Embryonic facial prominence (tissue), 1 donor: ENCODE results near the gene SPHK2.
A peak's percentile ranks its signal among the peaks of the same experiment; 100 is the strongest.
"Not testable (repeated sequence)": the region's sequence is repeated elsewhere in the genome, so short reads cannot be mapped to it uniquely, and the experiment has no call there.

Source experiments
- DNase-seq: peaks from one replicate; pipeline ENCODE4 v3.0.0-alpha.2; 2016; ENCODE audit errors: extremely low spot score

The SPHK2 gene

GRCh38 chr19:48618916-48619691, at the start of gene SPHK2, which contains the start of gene RPL18:
TSS of gene SPHK2 (plus strand) at chr19:48619506. CDS start at chr19:48620515, 1,009 bp downstream.
TSS of gene RPL18 (minus strand) at chr19:48619178. CDS start at chr19:48619143, 35 bp downstream.
- peak; percentile 99 for DNase-seq

- DNase-seq = no peak
These were observed 49.5 kb upstream of the SPHK2 start for GRCh38 chr19:48569814-48570213.

GRCh38 chr19:48571378-48572162, 47.7 kb upstream of the SPHK2 start:
- no peak for DNase-seq

- DNase-seq = no peak
These were observed 46.2 kb upstream of the SPHK2 start for GRCh38 chr19:48573163-48573505.

GRCh38 chr19:48575931-48576622, 43.2 kb upstream of the SPHK2 start:
- DNase-seq = no peak

- DNase-seq = not testable (repeated sequence)
These were observed 41.4 kb upstream of the SPHK2 start for GRCh38 chr19:48577908-48578307.

- no peak for DNase-seq
These were observed 40.4 kb upstream of the SPHK2 start for GRCh38 chr19:48578891-48579290.

GRCh38 chr19:48582168-48582567, 37.1 kb upstream of the SPHK2 start:
- DNase-seq = no peak

GRCh38 chr19:48587387-48587786, 31.9 kb upstream of the SPHK2 start:
- DNase-seq = no peak

GRCh38 chr19:48588670-48589401, 30.5 kb upstream of the SPHK2 start:
- DNase-seq = peak; percentile 43

- DNase-seq = no peak
These were observed 28.3 kb upstream of the SPHK2 start for GRCh38 chr19:48591021-48591420.

GRCh38 chr19:48595171-48595570, 24.1 kb upstream of the SPHK2 start:
- DNase-seq = no peak

- no peak for DNase-seq
These were observed 23.5 kb upstream of the SPHK2 start for GRCh38 chr19:48595833-48596232.

- DNase-seq = no peak
These were observed 23.1 kb upstream of the SPHK2 start for GRCh38 chr19:48596237-48596636.

- no peak for DNase-seq
These were observed 22.4 kb upstream of the SPHK2 start for GRCh38 chr19:48596679-48597465.

GRCh38 chr19:48598996-48599700, 20.2 kb upstream of the SPHK2 start:
- no peak for DNase-seq

GRCh38 chr19:48600679-48601417, 18.5 kb upstream of the SPHK2 start:
- DNase-seq = no peak

GRCh38 chr19:48603001-48603400, 16.3 kb upstream of the SPHK2 start:
- DNase-seq = no peak

GRCh38 chr19:48603449-48603848, 15.9 kb upstream of the SPHK2 start:
- DNase-seq = no peak

GRCh38 chr19:48603850-48604249, 15.5 kb upstream of the SPHK2 start:
- DNase-seq = no peak
